Effector memory CD8-positive, alpha-beta T cell (primary cell): ENCODE data around the gene SLC37A3.
"Not testable (repeated sequence)": the region's sequence is repeated elsewhere in the genome, so short reads cannot be mapped to it uniquely, and the experiment has no call there.

Experiments
- ATAC-seq: fragments of 150-1000 bp; cut with Tn5 transposase; replicated peaks from 2 replicates; pipeline ENCODE4 v1.10.0; 2021; ENCODE audit warnings: mild to moderate bottlenecking, moderate library complexity
- DNase-seq, 3 experiments: peaks; one replicate each; pipeline ENCODE4 v3.0.0; 2021
- H3K27ac Mint-ChIP-seq, 2 donors: one replicate each; pipeline ENCODE4 v1.8.0; 2022; ENCODE audit warnings: mild to moderate bottlenecking in 2 of 2, mixed read lengths in 2 of 2, moderate library complexity in 2 of 2
- H3K27me3 Mint-ChIP-seq, 2 donors: one replicate each; pipeline ENCODE4 v1.8.0; 2022; ENCODE audit warnings: mixed read lengths in 2 of 2
- H3K36me3 Mint-ChIP-seq: one replicate; pipeline ENCODE4 v1.8.0; 2022; ENCODE audit warnings: mild to moderate bottlenecking, moderate library complexity, mixed read lengths; ENCODE audit not compliant: insufficient read depth
- H3K4me1 Mint-ChIP-seq, 2 donors: one replicate each; pipeline ENCODE4 v1.8.0; 2022; ENCODE audit warnings: low read depth in 2 of 2, mixed read lengths in 2 of 2
- H3K4me3 Mint-ChIP-seq, 2 donors: one replicate each; pipeline ENCODE4 v1.8.0; 2022; ENCODE audit warnings: mild to moderate bottlenecking in 2 of 2, mixed read lengths in 2 of 2, moderate library complexity in 2 of 2
- H3K9me3 Mint-ChIP-seq, 2 donors: one replicate each; pipeline ENCODE4 v1.8.0; 2022; ENCODE audit warnings: mixed read lengths in 2 of 2

Gene SLC37A3

DNA sequence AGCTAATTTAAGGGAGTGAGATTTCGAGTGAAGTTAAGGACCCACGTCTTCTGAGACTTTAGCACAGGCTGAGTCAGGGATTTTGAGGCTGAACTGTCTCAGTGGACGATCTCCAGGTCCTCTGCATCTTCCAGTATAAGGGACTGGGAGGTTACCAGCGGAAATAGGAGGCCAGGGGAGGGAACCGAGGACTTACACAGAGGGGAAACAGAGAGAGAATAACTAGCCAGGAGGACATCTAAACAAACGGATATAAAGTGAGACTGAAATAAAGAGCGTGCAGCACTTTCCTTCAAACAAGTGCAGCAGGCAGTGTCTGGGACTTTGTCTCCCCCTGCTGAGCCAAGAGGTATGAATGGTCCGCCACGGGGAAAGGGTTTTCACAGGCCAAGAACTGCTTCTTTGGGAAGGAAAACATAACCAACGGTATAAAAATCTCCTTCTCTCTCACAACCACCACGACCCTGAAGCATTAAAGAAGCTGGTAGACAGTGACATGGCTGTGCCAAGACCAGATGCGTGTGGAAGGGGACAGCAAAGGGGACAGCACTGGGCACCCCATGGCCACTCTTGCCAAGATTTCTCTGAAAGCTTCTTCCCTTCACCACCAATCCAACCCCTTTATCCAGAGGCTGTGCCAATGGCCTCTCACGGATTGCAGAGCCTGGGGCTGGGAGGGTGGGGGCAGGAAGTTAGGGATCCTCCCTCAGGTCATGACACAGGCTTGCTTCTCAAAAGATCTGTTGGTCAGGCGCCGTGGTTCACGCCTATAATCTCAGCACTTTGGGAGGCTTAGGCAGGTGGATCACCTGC, 72.0 kb downstream of the SLC37A3 start:
- DNase-seq (peak; percentile 31 to 41 (median 32)), ATAC-seq (peak; percentile 64)
- Mint-ChIP-seq H3K9me3 (no peaks in the 10 kb centered on the region), H3K27me3 (no peaks in the 10 kb centered on the region), H3K36me3 (no peaks in the 10 kb centered on the region), H3K27ac (no peak overlapping the region), H3K4me3 (no peak overlapping the region), H3K4me1 (no peaks in the 10 kb centered on the region)

- ATAC-seq (no peak), DNase-seq (no peak)
- H3K36me3 Mint-ChIP-seq = no peaks in the 10 kb centered on the region
- no peak overlapping the region for H3K27ac Mint-ChIP-seq
- no peaks in the 10 kb centered on the region for H3K9me3 Mint-ChIP-seq
- H3K4me1 Mint-ChIP-seq = no peaks in the 10 kb centered on the region
- H3K4me3 Mint-ChIP-seq = no peak overlapping the region
- no peaks in the 10 kb centered on the region for H3K27me3 Mint-ChIP-seq
These were observed 72.7 kb downstream of the SLC37A3 start for GRCh38 chr7:140325600-140325999.

DNA sequence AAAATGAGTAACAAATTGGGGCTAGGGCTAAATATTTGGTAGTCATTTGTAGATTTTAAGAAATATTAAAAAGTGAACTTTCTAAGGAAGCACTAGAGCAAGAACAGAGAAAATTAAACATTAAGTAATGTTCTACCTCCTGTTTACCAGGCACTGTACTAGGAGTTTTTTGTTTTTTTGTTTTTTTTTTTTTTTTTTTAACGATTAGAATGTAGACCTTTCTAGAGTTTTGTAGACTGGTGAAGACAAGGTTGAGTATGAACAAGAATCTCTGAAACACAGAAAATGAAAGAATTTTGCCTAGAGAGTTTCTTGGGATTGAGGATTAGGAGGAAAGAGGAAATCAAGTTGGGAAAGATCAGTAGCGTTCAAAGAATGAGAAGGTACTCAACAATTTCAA, 73.6 kb downstream of the SLC37A3 start:
- H3K36me3 Mint-ChIP-seq = no peaks in the 10 kb centered on the region
- no peaks in the 10 kb centered on the region for H3K9me3 Mint-ChIP-seq
- no peak overlapping the region for H3K27ac Mint-ChIP-seq
- no peak for ATAC-seq
- no peak overlapping the region for H3K4me3 Mint-ChIP-seq
- H3K27me3 Mint-ChIP-seq = no peaks in the 10 kb centered on the region
- DNase-seq = no peak
- no peaks in the 10 kb centered on the region for H3K4me1 Mint-ChIP-seq

- Mint-ChIP-seq H3K27me3 (no peaks in the 10 kb centered on the region), H3K4me1 (no peaks in the 10 kb centered on the region), H3K9me3 (no peaks in the 10 kb centered on the region), H3K4me3 (no peak overlapping the region), H3K36me3 (no peaks in the 10 kb centered on the region), H3K27ac (no peak overlapping the region)
- ATAC-seq = no peak
- DNase-seq = no peak
These were observed 75.6 kb downstream of the SLC37A3 start for GRCh38 chr7:140322759-140323158.

GRCh38 chr7:140320078-140320477, 78.3 kb downstream of the SLC37A3 start:
- not testable (repeated sequence) for H3K36me3 Mint-ChIP-seq, H3K27ac Mint-ChIP-seq, H3K9me3 Mint-ChIP-seq, DNase-seq, H3K27me3 Mint-ChIP-seq, H3K4me1 Mint-ChIP-seq, H3K4me3 Mint-ChIP-seq, ATAC-seq

DNA sequence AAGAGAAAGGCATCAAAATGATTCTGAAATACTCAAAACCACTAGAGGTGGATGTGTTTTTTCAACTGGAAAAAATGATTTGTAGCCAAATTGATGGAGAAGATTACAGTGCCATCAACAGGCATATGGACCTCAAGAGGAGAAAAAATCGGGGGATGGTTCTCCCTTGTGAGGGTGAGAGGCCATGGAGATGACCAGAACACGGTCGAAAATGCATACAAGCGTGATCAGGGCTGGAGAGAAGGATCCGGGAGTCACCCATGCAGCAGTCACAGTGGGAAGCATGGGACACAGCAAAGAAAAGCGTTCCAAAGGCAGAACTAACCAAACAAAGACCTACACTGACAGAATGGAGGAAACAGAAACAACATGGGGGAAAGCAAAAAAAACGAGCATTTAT, 80.3 kb downstream of the SLC37A3 start:
- no peak for ATAC-seq
- peaks cover 14 to 20% of the 10 kb centered on the region in 2 donors for H3K27me3 Mint-ChIP-seq
- H3K27ac Mint-ChIP-seq = no peak overlapping the region
- no peaks in the 10 kb centered on the region for H3K9me3 Mint-ChIP-seq
- no peak for DNase-seq
- H3K4me3 Mint-ChIP-seq = no peak overlapping the region
- no peaks in the 10 kb centered on the region for H3K36me3 Mint-ChIP-seq
- no peaks in the 10 kb centered on the region for H3K4me1 Mint-ChIP-seq

DNA sequence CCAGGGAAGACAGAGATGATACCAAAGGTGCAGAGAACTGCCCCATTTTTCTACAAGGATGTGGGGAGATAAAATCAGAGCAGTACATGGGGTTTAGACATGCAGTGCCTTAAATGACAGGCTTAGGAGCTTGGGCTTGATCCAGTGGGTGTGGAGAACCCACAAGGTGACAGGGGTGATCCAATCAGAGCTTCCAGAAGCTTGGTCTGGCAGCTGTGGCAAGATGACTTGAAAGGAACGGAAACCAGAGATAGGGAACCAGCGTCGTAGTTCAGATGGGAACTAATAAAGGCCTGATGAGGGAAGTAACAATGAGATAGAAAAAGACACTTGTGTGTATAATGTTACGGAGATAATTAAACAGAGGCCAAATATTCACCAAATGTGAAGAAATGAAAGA, 80.7 kb downstream of the SLC37A3 start:
- H3K4me1 Mint-ChIP-seq = no peaks in the 10 kb centered on the region
- no peaks in the 10 kb centered on the region for H3K36me3 Mint-ChIP-seq
- no peak overlapping the region for H3K4me3 Mint-ChIP-seq
- peaks cover 18 to 20% of the 10 kb centered on the region in 2 donors for H3K27me3 Mint-ChIP-seq
- ATAC-seq = no peak
- no peak overlapping the region for H3K27ac Mint-ChIP-seq
- DNase-seq = no peak
- no peaks in the 10 kb centered on the region for H3K9me3 Mint-ChIP-seq

DNA sequence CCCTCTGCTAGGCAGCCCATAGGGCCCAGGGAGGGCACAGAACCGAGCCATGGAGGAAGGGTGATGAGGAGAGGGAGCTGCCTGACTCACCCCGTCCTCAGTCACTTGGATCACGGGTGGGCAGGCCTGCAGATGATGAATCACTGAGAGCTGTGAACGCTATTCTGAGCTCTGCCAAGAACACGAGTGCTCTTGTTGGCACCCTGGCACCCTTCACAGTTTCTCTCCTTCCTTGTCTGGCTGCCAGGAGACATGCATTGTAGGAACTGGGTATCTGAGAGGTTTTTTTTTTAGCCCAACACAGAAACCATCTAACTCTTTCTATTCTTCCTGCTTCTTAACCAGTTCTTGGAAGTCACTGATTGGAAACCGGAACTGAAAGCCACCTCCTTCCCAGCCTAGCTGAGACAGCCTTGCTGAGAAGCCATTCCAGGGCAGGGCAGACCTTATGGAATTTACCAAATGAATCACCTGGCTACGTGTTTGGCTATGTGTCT, 82.1 kb downstream of the SLC37A3 start:
- H3K27ac Mint-ChIP-seq = no peak overlapping the region
- no peak for DNase-seq

DNA sequence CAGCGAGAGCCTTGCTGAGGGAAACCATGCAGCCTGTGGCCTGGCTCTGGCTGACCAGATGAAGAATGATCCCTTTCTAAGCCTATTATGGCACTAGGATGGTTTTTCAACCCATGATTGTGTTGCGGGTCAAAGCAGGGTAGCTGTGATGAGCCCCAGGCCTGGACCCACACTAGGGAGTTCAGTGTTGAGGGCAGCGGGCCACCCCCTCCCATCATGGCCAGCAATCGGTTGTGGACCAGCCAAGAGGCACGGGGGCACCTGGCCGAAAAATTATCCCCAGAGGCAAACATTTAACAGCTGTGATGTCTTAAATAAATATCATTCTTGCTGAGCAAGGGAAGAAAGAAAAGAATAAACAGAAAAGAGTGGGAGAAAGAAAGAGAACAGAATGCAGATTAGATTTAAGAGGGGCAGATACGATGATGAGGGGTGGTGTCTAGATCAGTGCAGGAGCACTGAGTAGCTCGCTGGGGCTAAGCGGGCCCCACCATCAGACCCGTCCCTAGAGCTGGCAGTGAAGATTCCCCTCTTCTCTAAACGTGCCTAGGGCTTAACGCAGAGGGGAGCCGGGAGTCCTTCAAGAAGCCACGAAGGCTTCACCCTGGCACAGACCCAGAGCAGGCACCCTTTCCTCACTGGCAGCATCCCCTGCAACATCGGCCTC, 82.7 kb downstream of the SLC37A3 start:
- no peak overlapping the region for H3K27ac Mint-ChIP-seq
- no peak overlapping the region for H3K4me3 Mint-ChIP-seq
- H3K9me3 Mint-ChIP-seq = no peaks in the 10 kb centered on the region
- ATAC-seq (no peak), DNase-seq (no peak)
- H3K4me1 Mint-ChIP-seq = peaks cover 0 to 1% of the 10 kb centered on the region in 2 donors
- peaks cover 19 to 20% of the 10 kb centered on the region in 2 donors for H3K27me3 Mint-ChIP-seq
- H3K36me3 Mint-ChIP-seq = no peaks in the 10 kb centered on the region

More for the DNA sequence above, 82.1 kb downstream of the SLC37A3 start:
- Mint-ChIP-seq H3K36me3 (no peaks in the 10 kb centered on the region), H3K4me3 (no peak overlapping the region), H3K4me1 (no peaks in the 10 kb centered on the region), H3K27me3 (peaks cover 19 to 20% of the 10 kb centered on the region in 2 donors), H3K9me3 (no peaks in the 10 kb centered on the region)
- no peak for ATAC-seq

DNA sequence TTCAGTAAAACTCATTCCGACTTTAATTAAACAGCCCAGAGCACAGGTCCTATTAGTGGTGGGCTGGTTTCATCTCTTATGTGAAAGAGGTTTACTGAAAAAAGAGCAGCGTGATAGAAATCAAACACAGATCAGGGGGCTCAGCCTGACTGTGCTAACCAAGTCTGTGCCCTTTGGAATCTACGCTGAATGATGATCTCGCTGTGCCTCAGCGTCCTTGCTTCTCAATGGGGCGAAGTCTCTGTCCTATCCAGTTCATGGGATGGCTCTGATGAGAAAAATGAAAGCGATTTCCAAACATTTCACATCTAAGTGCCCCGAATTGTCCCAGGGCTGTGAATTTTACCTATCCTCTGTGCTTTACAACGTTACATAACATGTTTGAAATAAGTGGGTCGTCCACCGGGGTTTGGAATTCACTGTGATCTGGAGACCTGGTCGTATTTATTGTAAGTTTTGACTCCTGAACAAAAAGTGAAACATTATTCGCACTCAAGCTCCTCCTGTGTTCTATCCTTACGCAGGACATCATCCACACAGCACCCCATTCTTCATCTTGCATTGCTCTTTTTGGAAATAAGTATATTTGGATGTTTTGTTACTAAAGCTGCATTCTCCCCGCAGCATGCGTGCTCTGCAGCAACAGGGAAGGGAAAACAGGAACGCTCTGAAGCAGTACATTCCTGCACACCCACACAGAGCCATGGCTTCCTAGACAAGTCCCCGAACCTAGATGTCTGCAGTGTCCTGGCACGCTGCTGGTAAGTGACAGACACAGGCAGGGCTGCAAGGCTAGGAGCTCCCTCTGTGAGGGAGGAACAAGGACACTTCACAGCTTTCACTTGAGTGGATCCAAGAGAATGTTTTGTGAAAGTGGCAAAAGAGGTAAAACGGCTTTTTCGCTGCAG, 83.5 kb downstream of the SLC37A3 start:
- H3K27me3 Mint-ChIP-seq = peaks cover 19 to 20% of the 10 kb centered on the region in 2 donors
- H3K4me3 Mint-ChIP-seq = no peak overlapping the region
- peaks cover 0 to 2% of the 10 kb centered on the region in 2 donors for H3K4me1 Mint-ChIP-seq
- H3K27ac Mint-ChIP-seq = no peak overlapping the region
- ATAC-seq = no peak
- DNase-seq = no peak
- H3K9me3 Mint-ChIP-seq = no peaks in the 10 kb centered on the region
- H3K36me3 Mint-ChIP-seq = no peaks in the 10 kb centered on the region

- peak overlapping the region in 1 of 2 donors; percentile 23 for H3K27ac Mint-ChIP-seq
These were observed 86.0 kb downstream of the SLC37A3 start for GRCh38 chr7:140312141-140312846.

GRCh38 chr7:140311128-140311527, 87.2 kb downstream of the SLC37A3 start:
- not testable (repeated sequence) for H3K9me3 Mint-ChIP-seq, H3K36me3 Mint-ChIP-seq, H3K27ac Mint-ChIP-seq, H3K4me1 Mint-ChIP-seq, ATAC-seq, DNase-seq, H3K4me3 Mint-ChIP-seq
- peaks cover 19 to 20% of the 10 kb centered on the region in 2 donors for H3K27me3 Mint-ChIP-seq

More at GRCh38 chr7:140312141-140312846, 86.0 kb downstream of the SLC37A3 start:
- peaks cover 0 to 2% of the 10 kb centered on the region in 2 donors for H3K4me1 Mint-ChIP-seq
- ATAC-seq = no peak
- DNase-seq = no peak
- H3K4me3 Mint-ChIP-seq = no peak overlapping the region
- no peaks in the 10 kb centered on the region for H3K36me3 Mint-ChIP-seq
- H3K27me3 Mint-ChIP-seq = peaks cover 19 to 20% of the 10 kb centered on the region in 2 donors
- H3K9me3 Mint-ChIP-seq = no peaks in the 10 kb centered on the region
